Kidney capillary endothelial cell (primary cell): ENCODE data around the gene KRTAP5-8.
A peak's percentile ranks its signal among the peaks of the same experiment; 100 is the strongest.
"Not testable (repeated sequence)": the region's sequence is repeated elsewhere in the genome, so short reads cannot be mapped to it uniquely, and the experiment has no call there.

ENCODE experiments used
- DNase-seq: peaks from one replicate; pipeline ENCODE4 v3.0.0-alpha.2; 2018; ENCODE audit warnings: low spot score

The KRTAP5-8 gene

GRCh38 chr11:71574418-71574817, 36.6 kb downstream of the KRTAP5-8 start:
- DNase-seq, result no peak

GRCh38 chr11:71575723-71576424, 38.0 kb downstream of the KRTAP5-8 start:
- no peak for DNase-seq

GRCh38 chr11:71576688-71577465, 39.1 kb downstream of the KRTAP5-8 start:
- DNase-seq, result not testable (repeated sequence)

DNA sequence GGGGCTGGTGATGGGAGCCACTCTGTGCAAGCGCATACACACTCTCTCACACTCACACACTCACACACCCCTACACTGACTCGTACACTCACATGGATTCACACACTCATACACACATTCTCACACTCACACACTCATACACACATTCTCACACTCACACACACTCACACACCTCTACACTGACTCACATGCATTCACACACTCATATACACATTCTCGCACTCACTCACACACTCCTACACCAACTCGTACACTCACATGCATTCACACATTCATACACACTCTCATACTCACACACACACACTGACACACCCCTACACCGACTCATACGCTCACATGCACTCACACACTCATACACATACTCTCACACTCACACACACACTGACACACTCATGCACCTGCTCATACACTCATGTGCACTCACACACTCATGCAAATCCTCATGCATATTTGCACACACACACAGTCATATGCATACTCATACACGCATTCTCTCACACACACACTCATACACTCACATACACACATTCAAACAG, 39.7 kb downstream of the KRTAP5-8 start:
- DNase-seq, result no peak

GRCh38 chr11:71579513-71579912, 41.7 kb downstream of the KRTAP5-8 start:
- not testable (repeated sequence) for DNase-seq

- DNase-seq, result peak; percentile 77
Measured at GRCh38 chr11:71580057-71581003, 42.5 kb downstream of the KRTAP5-8 start.

GRCh38 chr11:71581826-71582225, 44.0 kb downstream of the KRTAP5-8 start:
- no peak for DNase-seq

GRCh38 chr11:71582309-71582895, 44.6 kb downstream of the KRTAP5-8 start, which contains the start of gene KRTAP5-11:
Gene KRTAP5-11, minus strand, starts transcription at chr11:71582875. Its CDS starts 38 bp downstream, at chr11:71582837.
- DNase-seq, result no peak

GRCh38 chr11:71582969-71583368, 45.1 kb downstream of the KRTAP5-8 start:
- DNase-seq, result not testable (repeated sequence)

- DNase-seq, result not testable (repeated sequence)
Measured at GRCh38 chr11:71585673-71586072, 47.8 kb downstream of the KRTAP5-8 start.

GRCh38 chr11:71588314-71588713, 50.5 kb downstream of the KRTAP5-8 start:
- DNase-seq, result not testable (repeated sequence)
